ENCODE measurements around the gene RTEL1. TPM values are rescaled to one million over a fixed set of nuclear protein-coding genes. Genes with fewer than 3 reads are reported as not detected.

The RTEL1 gene
- total and polyA plus RNA-seq, 9 of the 15 experiments (the other 6 are each of a cell fraction or from before 2014, with no cell fraction given): 0.36 to 61.0 (median 17.9) TPM

DNA sequence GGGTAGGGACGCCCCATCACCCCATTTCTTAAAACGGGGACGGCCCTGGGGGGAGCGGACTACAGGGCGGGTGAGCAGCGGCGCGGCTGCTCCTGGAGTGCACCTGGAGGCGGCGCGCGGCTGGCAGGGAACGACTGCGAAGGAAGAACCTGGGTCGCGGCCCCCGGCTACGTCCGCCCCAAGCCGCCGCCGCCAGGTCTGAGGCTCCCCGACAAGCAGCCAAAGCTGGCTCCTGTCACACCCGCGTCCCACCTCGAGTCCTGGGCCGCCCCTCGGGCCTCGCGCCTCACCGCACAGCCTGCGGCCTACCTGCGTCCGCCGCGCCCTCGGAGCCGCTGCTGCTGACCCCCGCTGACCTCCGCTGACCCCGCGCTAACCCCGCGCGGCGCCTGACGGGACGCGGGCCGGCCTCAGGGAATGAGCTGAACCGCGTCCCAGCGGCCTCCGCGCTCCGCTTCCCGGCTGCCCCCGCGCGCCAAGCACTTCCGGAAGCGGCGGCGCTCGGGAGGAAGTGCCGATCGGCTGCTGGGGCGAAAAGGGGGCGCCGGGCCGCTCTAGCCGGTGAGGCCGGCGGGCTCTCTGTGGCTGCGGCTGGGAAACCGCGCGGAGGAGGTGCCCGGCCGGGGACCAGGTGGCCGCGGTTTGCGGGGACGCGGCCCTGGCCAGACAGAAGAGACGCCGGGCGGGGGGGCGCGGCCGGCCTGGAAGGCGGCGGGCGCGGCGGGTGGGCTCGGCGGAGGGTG lies 49.6 kb downstream of the RTEL1 start, which contains the start of the genes ARFRP1 and ZGPAT (continued):
- TF ChIP-seq ZNF282 (CRISPR knock-in tag; IDR thresholded peaks at IDR 0.05): 0 out of 2 replicates have a peak, but pooled peaks have one; percentile 22
- no peak for TF ChIP-seq FOS (IDR thresholded peaks at IDR 0.05; ENCODE audit: extremely low read depth, insufficient read length)
- TF ChIP-seq DIDO1 (tag; IDR thresholded peaks at IDR 0.05; ENCODE audit: low read depth): peak; percentile 65; the same call in 1 of the 2 replicates
- no peak for TF ChIP-seq SMARCB1 (IDR thresholded peaks at IDR 0.05; ENCODE audit: insufficient read length, low read depth)
- no peak for TF ChIP-seq CHD2 (IDR thresholded peaks at IDR 0.05; ENCODE audit: low read depth, low read length)
- no peak for TF ChIP-seq MEIS2 (IDR thresholded peaks at IDR 0.05; ENCODE audit: partially characterized antibody)
- 0 out of 4 replicates have a peak, but pooled peaks of 1 of the 2 experiments have one; percentile 30 for TF ChIP-seq TRIM24 (IDR thresholded peaks at IDR 0.05)
- no peak for TF ChIP-seq FOXJ3 (CRISPR knock-in tag; IDR thresholded peaks at IDR 0.05)
- no peak for TF ChIP-seq CBX8 (IDR thresholded peaks at IDR 0.05; ENCODE audit: borderline replicate concordance, extremely low read depth, low read depth, low read length, poor library complexity, severe bottlenecking)
- TF ChIP-seq CHD4 (IDR thresholded peaks at IDR 0.05; ENCODE audit: insufficient read depth, insufficient replicate concordance, low read depth, low read length, poor library complexity, severe bottlenecking): no peak
- TF ChIP-seq FIP1L1 (IDR thresholded peaks at IDR 0.05; ENCODE audit: low read depth, low read length, poor library complexity, severe bottlenecking): peak; percentile 56
- 0 out of 2 replicates have a peak, but pooled peaks have one; percentile 47 for TF ChIP-seq CAMTA2 (CRISPR knock-in tag; conservative IDR thresholded peaks at IDR 0.05)
- TF ChIP-seq, protein P1, sequence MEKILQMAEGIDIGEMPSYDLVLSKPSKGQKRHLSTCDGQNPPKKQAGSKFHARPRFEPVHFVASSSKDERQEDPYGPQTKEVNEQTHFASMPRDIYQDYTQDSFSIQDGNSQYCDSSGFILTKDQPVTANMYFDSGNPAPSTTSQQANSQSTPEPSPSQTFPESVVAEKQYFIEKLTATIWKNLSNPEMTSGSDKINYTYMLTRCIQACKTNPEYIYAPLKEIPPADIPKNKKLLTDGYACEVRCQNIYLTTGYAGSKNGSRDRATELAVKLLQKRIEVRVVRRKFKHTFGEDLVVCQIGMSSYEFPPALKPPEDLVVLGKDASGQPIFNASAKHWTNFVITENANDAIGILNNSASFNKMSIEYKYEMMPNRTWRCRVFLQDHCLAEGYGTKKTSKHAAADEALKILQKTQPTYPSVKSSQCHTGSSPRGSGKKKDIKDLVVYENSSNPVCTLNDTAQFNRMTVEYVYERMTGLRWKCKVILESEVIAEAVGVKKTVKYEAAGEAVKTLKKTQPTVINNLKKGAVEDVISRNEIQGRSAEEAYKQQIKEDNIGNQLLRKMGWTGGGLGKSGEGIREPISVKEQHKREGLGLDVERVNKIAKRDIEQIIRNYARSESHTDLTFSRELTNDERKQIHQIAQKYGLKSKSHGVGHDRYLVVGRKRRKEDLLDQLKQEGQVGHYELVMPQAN (IDR thresholded peaks at IDR 0.05; ENCODE audit: borderline replicate concordance): no peak
- TF ChIP-seq XRCC5 (IDR thresholded peaks at IDR 0.05; ENCODE audit: low read depth, low read length): no peak
- TF ChIP-seq ETV5 (CRISPR knock-in tag; IDR thresholded peaks at IDR 0.05; ENCODE audit: low read depth): no peak
- TF ChIP-seq, protein P2, sequence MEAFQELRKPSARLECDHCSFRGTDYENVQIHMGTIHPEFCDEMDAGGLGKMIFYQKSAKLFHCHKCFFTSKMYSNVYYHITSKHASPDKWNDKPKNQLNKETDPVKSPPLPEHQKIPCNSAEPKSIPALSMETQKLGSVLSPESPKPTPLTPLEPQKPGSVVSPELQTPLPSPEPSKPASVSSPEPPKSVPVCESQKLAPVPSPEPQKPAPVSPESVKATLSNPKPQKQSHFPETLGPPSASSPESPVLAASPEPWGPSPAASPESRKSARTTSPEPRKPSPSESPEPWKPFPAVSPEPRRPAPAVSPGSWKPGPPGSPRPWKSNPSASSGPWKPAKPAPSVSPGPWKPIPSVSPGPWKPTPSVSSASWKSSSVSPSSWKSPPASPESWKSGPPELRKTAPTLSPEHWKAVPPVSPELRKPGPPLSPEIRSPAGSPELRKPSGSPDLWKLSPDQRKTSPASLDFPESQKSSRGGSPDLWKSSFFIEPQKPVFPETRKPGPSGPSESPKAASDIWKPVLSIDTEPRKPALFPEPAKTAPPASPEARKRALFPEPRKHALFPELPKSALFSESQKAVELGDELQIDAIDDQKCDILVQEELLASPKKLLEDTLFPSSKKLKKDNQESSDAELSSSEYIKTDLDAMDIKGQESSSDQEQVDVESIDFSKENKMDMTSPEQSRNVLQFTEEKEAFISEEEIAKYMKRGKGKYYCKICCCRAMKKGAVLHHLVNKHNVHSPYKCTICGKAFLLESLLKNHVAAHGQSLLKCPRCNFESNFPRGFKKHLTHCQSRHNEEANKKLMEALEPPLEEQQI (IDR thresholded peaks at IDR 0.05): no peak
- TF ChIP-seq BDP1 (IDR thresholded peaks at IDR 0.05; ENCODE audit: insufficient read depth, insufficient read length): no peak
- peak; percentile 89 for TF ChIP-seq RBFOX2 (IDR thresholded peaks at IDR 0.05; ENCODE audit: low read depth, low read length)
- TF ChIP-seq ZNF785 (CRISPR knock-in tag; IDR thresholded peaks at IDR 0.05): no peak
- peak; percentile 95 for TF ChIP-seq RBBP5 (IDR thresholded peaks at IDR 0.05; ENCODE audit: borderline replicate concordance, insufficient read depth, low read length, poor library complexity, severe bottlenecking)
- TF ChIP-seq RFX7 (CRISPR knock-in tag; IDR thresholded peaks at IDR 0.05): no peak
